ENCODE measurements around the gene RUSC1.

RUSC1 gene

DNA sequence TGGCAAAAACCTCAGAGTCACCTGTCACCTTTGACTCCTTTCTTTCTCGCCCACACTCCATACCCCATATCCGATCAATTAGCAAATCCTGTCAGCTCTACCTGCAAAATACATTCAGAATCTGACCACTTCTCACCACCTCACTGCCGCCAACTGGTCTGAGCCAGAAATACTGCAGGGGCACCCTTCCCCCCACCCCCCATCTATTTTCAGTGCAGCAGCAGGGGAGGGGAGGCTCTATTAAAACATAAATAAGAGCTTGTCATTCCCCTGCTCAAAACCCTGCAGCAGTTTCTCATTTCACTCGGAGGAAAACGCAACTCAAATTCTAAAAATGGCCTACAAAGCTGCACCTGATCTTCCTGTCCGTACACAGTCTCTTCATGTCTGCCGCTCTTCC is 23.3 kb upstream of the RUSC1 start:
- H3K4me3 ChIP-seq (ENCODE audit: low read depth, low read length): no peak overlapping the region
- TF ChIP-seq CTCF (IDR thresholded peaks at IDR 0.05; ENCODE audit: borderline replicate concordance, insufficient read depth, low read depth, low read length): no peak

DNA sequence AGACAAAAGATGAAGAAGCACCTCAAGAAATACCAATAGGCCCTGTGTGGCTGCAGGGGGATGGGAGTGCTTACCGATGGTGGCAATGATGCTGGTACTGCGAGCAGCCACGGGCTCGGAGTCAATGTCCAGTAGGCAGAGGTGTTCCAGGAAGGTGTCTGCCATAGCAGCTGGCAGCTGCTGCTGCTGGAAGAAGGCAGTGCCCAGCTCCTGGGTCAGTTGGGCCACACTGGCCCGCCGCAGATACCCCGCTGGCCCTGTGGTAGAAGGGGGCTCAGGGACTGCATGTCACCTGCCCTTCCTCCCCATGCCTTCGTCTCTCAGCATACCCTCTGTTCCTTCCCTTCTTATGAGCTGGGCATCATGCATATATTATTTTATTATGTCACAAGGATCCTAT is 20.7 kb upstream of the RUSC1 start:
- no peak overlapping the region for H3K4me3 ChIP-seq (ENCODE audit: low read depth, low read length)
- TF ChIP-seq CTCF (IDR thresholded peaks at IDR 0.05; ENCODE audit: borderline replicate concordance, insufficient read depth, low read depth, low read length): no peak

DNA sequence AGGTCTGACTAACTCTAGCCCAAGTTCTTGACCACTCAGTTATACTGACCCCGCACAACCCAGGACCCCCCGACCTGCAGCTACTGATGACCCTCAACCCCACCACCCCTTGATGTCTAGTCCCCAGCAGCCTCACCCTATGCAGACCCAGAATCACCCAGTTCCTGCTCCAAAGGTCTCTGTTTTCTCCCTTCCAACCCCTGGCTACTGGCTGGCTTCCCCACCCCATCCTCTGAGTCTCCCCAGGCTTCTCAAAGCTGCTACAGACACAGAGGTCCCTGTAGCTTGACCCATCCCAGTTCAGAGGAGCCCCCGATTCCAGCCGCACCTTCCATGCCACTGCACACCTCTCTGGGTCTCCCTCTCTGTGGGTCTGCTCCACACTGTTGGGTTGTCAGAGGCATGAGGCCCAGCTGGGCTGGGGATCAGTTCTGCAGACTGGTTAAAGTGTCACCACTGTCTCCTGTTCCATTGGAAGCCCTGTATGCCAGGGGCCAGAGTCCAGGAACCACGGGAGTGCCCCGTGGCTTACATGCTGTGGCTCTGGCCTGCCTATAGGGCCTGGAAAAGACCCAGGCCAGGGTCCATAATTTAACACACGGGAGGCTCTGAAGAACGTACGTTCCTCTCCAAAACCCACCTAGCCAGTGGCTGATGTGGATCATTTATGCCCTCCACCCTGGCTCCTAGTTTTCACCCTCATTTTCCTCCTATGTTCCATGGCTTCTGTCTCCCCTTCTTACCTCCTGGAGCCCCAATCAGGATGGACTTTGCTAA is 20.0 kb upstream of the RUSC1 start:
- H3K4me3 ChIP-seq (ENCODE audit: low read depth, low read length): no peak overlapping the region
- no peak for TF ChIP-seq CTCF (IDR thresholded peaks at IDR 0.05; ENCODE audit: borderline replicate concordance, insufficient read depth, low read depth, low read length)

DNA sequence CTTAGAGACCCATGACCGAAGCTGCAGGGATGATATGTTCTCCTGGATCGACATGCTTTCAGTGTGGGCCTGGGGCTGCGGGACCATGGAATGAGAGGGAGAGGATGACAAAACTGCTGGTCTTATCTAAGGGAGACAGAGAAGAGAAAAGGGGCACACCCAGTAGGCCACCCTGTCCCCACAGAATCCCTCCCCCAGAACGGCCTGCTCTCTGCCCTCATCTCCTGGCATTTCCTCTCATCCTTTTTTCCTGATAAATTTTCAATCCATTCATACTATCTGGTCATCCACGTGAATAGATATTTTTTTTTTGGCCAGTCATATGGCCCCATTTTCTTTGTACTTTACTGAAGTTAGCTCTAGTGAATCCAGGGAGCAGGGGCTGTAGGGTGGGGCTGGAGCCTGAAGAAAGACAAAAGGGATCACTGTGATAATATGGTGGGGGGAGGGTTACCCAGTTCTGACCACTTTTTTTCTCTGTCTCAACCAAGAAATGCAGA is 19.3 kb upstream of the RUSC1 start, which contains the start of gene PKLR:
TSS of gene PKLR (minus strand) at position 97 of the 500 bp plus-strand sequence. CDS start at position 54, 43 bp downstream.
- H3K4me3 ChIP-seq (ENCODE audit: low read depth, low read length): no peak within 1 kb of the TSS
- TF ChIP-seq CTCF (IDR thresholded peaks at IDR 0.05; ENCODE audit: borderline replicate concordance, insufficient read depth, low read depth, low read length): no peak

- TF ChIP-seq CTCF (IDR thresholded peaks at IDR 0.05; ENCODE audit: borderline replicate concordance, insufficient read depth, low read depth, low read length): no peak
- H3K4me3 ChIP-seq (ENCODE audit: low read depth, low read length): no peak overlapping the region
These were observed 16.1 kb upstream of the RUSC1 start for GRCh38 chr1:155304558-155305063.

DNA sequence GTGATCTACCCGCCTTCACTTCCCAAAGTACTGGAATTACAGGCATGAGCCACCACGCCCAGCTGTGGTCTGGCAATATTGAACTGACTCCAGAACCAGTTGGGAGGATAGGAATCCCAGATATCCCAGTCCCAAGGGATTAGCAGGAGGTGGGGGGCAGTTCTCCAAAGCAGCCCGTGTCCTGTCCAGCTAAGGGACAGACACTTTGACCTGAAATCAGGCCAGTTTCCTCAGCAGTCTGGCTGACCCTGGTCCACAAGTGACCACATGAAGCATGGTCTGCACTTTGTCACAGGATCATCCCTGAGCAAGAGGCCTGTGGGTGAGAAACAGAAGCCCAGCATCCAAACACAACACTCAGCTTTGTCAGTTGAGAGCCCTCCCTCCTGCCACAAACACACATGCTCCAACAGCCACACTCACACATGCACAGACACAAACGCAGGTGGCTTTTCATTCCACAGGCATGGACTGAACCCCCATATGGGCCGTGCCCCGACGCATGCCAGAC is 14.8 kb upstream of the RUSC1 start:
- TF ChIP-seq CTCF (IDR thresholded peaks at IDR 0.05; ENCODE audit: borderline replicate concordance, insufficient read depth, low read depth, low read length): no peak

More for the DNA sequence above, 14.8 kb upstream of the RUSC1 start:
- no peak overlapping the region for H3K4me3 ChIP-seq (ENCODE audit: low read depth, low read length)
